Gastrocnemius medialis (tissue), 4 donors: ENCODE data around the gene NAB2.

Experiments used
- POLR2A ChIP-seq, 2 donors: fragments of 450-650 bp; IDR thresholded peaks; one replicate each; pipeline ENCODE4 v1.6.1; 2017; ENCODE audit warnings: antibody characterized with exemption in 2 of 2, mild to moderate bottlenecking in 2 of 2, moderate library complexity in 2 of 2
- TF ChIP-seq, protein P1 (sequence below), 5 experiments: fragments of 450-650 bp in 3 of 5; fragments of 200-600 bp in 2 of 5; sonication (generic) in 2 of 5; IDR thresholded peaks in 4 of 5; conservative IDR thresholded peaks in 1 of 5; 1 replicate in 4 of 5; 2 replicates in 1 of 5; pipeline ENCODE4 v1.5.1; 2016 to 2019; ENCODE audit warnings: antibody characterized with exemption in 5 of 5, mild to moderate bottlenecking in 3 of 5, moderate library complexity in 3 of 5

- TF ChIP-seq, protein P1, sequence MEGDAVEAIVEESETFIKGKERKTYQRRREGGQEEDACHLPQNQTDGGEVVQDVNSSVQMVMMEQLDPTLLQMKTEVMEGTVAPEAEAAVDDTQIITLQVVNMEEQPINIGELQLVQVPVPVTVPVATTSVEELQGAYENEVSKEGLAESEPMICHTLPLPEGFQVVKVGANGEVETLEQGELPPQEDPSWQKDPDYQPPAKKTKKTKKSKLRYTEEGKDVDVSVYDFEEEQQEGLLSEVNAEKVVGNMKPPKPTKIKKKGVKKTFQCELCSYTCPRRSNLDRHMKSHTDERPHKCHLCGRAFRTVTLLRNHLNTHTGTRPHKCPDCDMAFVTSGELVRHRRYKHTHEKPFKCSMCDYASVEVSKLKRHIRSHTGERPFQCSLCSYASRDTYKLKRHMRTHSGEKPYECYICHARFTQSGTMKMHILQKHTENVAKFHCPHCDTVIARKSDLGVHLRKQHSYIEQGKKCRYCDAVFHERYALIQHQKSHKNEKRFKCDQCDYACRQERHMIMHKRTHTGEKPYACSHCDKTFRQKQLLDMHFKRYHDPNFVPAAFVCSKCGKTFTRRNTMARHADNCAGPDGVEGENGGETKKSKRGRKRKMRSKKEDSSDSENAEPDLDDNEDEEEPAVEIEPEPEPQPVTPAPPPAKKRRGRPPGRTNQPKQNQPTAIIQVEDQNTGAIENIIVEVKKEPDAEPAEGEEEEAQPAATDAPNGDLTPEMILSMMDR (IDR thresholded peaks at IDR 0.05 in 4 of 5, conservative IDR thresholded peaks at IDR 0.05 in 1 of 5) = no peak
- no peak for TF ChIP-seq POLR2A (IDR thresholded peaks at IDR 0.05)
Measured at GRCh38 chr12:57098546-57098945, 9.6 kb downstream of the NAB2 start.
